Ascending aorta (tissue), 2 donors: ENCODE measurements around the gene SEPTIN5. TPM values are rescaled to one million over a fixed set of nuclear protein-coding genes. Genes with fewer than 3 reads are reported as not detected.
"Not testable (repeated sequence)": the region's sequence is repeated elsewhere in the genome, so short reads cannot be mapped to it uniquely, and the experiment has no call there.

Source experiments
- DNase-seq, 2 donors: peaks; one replicate each; pipeline ENCODE4 v3.0.0-alpha.2; 2019; ENCODE audit warnings: low spot score in 2 of 2
- H3K27ac ChIP-seq, 2 donors: fragments of 200-600 bp; sonication (generic); one replicate each; pipeline ENCODE4 v1.5.1; 2016 to 2017; ENCODE audit warnings: mild to moderate bottlenecking in 1 of 2
- H3K27me3 ChIP-seq: fragments of 200-600 bp; sonication (generic); one replicate; pipeline ENCODE4 v1.5.1; 2017
- H3K36me3 ChIP-seq, 2 donors: fragments of 200-600 bp; sonication (generic); one replicate each; pipeline ENCODE4 v1.5.1; 2016
- H3K4me1 ChIP-seq, 2 donors: fragments of 200-600 bp; sonication (generic); one replicate each; pipeline ENCODE4 v1.5.1; 2016 to 2017; ENCODE audit warnings: mild to moderate bottlenecking in 1 of 2
- H3K4me3 ChIP-seq, 2 donors: fragments of 200-600 bp; sonication (generic); one replicate each; pipeline ENCODE4 v1.5.1; 2016 to 2017; ENCODE audit warnings: mild to moderate bottlenecking in 1 of 2
- H3K9me3 ChIP-seq, 2 donors: fragments of 200-600 bp; sonication (generic); one replicate each; pipeline ENCODE4 v1.5.1; 2016
- intact Hi-C: fragments of 100-400 bp; cut with DNase I; formaldehyde crosslinking; loops from one replicate; pipeline ENCODE4 v1.15.1; 2023
- total RNA-seq: library from RNA; depleted of rRNA; stranded (reverse); fragments of >200 nt; gene quantifications from one replicate; pipeline ENCODE4 v1.1.0, GENCODE V29; 2016
- TF ChIP-seq, protein P1 (sequence below), 3 experiments: fragments of 200-600 bp in 2 of 3; fragments of 450-650 bp in 1 of 3; sonication (generic) in 2 of 3; IDR thresholded peaks; one replicate each; pipeline ENCODE4 v1.5.1; 2016 to 2019; ENCODE audit warnings: antibody characterized with exemption in 3 of 3, mild to moderate bottlenecking in 1 of 3, moderate library complexity in 1 of 3

Gene SEPTIN5
- total RNA-seq, 1 donor from 2014 or later, result 105 TPM

DNA sequence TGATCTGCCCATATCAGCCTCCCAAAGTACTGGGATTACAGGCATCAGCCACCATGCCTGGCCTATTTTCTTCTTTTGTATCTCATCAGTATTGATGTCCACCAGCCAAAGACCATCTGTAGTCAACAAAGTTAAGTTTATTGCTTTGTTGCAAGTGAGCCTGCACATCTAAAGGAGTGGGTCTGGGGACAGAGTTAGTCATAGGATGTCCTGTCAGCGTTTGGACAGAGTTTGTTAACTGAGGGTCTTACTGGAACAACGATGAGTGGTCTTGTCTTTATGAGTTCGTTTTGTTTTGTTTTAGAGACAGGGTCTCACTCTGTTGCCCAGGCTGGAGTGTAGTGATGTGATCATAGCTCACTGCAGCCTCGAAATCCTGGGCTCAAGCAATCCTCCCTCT lies 40.6 kb upstream of the SEPTIN5 start:
- no peak for DNase-seq
- Histone ChIP-seq H3K27ac (no peak overlapping the region), H3K9me3 (no peaks in the 10 kb centered on the region), H3K36me3 (no peaks in the 10 kb centered on the region), H3K4me1 (no peaks in the 10 kb centered on the region), H3K27me3 (no peaks in the 10 kb centered on the region), H3K4me3 (no peak overlapping the region)
- TF ChIP-seq, protein P1, sequence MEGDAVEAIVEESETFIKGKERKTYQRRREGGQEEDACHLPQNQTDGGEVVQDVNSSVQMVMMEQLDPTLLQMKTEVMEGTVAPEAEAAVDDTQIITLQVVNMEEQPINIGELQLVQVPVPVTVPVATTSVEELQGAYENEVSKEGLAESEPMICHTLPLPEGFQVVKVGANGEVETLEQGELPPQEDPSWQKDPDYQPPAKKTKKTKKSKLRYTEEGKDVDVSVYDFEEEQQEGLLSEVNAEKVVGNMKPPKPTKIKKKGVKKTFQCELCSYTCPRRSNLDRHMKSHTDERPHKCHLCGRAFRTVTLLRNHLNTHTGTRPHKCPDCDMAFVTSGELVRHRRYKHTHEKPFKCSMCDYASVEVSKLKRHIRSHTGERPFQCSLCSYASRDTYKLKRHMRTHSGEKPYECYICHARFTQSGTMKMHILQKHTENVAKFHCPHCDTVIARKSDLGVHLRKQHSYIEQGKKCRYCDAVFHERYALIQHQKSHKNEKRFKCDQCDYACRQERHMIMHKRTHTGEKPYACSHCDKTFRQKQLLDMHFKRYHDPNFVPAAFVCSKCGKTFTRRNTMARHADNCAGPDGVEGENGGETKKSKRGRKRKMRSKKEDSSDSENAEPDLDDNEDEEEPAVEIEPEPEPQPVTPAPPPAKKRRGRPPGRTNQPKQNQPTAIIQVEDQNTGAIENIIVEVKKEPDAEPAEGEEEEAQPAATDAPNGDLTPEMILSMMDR (IDR thresholded peaks at IDR 0.05), result no peak
- intact Hi-C loops, result no loop called here

DNA sequence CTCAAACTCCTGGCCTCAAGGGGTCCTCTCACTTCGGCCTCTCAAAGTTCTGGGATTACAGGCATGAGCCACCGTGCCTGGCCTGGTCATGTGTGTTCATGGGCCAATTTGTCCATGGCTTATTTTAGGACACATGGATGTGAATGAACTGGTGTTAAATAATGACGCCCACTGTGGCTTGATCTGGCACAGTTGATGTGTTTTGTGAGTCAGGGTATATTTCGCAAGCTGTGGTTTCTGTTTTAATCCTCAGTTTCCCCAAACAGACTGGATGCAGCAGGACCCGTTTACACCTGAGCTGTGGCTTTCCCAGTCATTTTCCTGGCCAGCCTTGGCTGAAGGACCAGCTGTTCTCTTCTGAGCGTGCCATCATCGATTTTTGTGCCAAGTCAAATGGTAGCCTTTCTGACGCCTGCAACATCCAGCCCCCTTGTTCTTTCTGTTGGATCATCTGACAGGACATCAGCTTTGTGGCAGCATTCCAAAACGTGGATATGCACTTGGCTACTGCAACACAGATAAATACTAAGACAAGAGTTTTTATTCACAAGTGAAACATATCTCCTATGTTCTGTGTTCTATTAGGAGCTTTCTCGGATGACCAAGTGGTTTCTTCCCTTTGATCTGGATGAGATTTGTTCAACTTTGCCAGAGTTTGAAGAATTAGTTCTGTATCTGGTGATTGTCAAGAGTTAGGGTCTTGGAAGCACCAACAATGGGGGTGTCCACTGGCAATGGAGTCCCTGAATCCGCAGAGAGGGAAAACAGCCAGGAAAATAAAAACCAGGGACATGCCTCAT lies 40.0 kb upstream of the SEPTIN5 start:
- intact Hi-C loops, result no loop called here
- Histone ChIP-seq H3K4me3 (no peak overlapping the region), H3K27ac (no peak overlapping the region), H3K36me3 (no peaks in the 10 kb centered on the region), H3K4me1 (no peaks in the 10 kb centered on the region), H3K9me3 (no peaks in the 10 kb centered on the region), H3K27me3 (no peaks in the 10 kb centered on the region)
- TF ChIP-seq, protein P1 (IDR thresholded peaks at IDR 0.05), result no peak
- peak in 1 of 2 donors; percentile 50 for DNase-seq

DNA sequence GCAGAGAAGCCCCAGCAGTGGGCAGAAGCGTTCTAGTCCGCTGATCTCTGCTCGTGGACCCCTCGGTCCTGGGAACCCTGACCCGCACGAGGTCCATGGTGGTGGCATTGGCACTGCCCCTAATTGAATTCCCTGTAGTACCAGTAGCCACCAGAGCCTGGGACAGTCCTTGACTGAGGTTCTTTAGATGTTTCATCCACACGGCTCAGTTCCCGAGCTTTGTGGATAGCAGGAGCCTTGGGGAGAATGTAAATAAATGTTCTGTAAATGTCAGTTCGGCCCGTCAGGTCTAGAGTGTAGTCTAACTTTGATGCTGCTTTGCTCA lies 39.4 kb upstream of the SEPTIN5 start:
- TF ChIP-seq, protein P1 (IDR thresholded peaks at IDR 0.05), result no peak
- intact Hi-C loops, result no loop called here
- peak in 1 of 2 donors; percentile 42 for DNase-seq

DNA sequence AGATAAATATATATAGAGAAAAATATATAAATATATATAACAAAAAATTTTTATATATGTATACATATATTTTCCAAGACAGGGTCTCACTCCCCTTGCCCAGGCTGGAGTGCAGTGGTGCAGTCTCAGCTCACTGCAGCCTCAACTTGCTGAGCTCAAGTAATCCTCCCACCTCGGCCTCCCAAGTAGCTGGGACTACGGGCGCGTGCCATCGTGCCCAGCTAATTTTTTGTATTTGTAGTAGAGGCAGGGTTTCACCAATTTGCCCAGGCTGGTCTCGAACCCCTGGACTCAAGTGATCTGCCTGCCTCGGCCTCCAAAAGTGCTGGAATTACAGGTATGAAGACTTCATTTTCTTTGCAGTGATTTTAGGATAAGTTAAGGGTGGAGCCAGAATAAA lies 38.9 kb upstream of the SEPTIN5 start:
- Histone ChIP-seq H3K27me3 (no peaks in the 10 kb centered on the region), H3K36me3 (no peaks in the 10 kb centered on the region), H3K9me3 (no peaks in the 10 kb centered on the region), H3K4me3 (no peak overlapping the region), H3K27ac (no peak overlapping the region), H3K4me1 (no peaks in the 10 kb centered on the region)
- TF ChIP-seq, protein P1 (IDR thresholded peaks at IDR 0.05), result no peak
- peak in 1 of 2 donors; percentile 18 for DNase-seq
- intact Hi-C loops, result no loop called here

More for the DNA sequence above, 39.4 kb upstream of the SEPTIN5 start:
- no peaks in the 10 kb centered on the region for H3K9me3 ChIP-seq
- no peak overlapping the region for H3K4me3 ChIP-seq
- H3K27ac ChIP-seq, result no peak overlapping the region
- H3K36me3 ChIP-seq, result no peaks in the 10 kb centered on the region
- no peaks in the 10 kb centered on the region for H3K4me1 ChIP-seq
- H3K27me3 ChIP-seq, result no peaks in the 10 kb centered on the region

DNA sequence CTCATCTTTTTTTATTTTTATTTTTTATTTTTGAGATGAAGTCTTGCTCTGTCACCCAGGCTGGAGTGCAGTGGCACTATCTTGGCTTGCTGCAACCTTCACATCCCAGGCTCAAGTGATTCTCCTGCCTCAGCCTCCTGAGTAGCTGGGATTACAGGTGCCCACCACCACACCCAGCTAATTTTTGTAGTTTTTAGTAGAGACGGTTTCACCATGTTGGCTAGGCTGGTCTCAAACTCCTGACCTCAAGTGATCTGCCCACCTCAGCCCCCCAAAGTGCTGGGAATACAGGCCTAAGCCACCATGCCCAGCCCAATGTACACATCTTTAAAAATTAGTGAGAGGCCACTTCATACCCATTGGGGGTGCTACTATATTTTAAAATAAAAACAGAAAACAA lies 37.9 kb upstream of the SEPTIN5 start:
- H3K4me3 ChIP-seq, intact Hi-C loops, H3K9me3 ChIP-seq, H3K27me3 ChIP-seq, H3K36me3 ChIP-seq, H3K4me1 ChIP-seq, DNase-seq, H3K27ac ChIP-seq: not testable (repeated sequence)

DNA sequence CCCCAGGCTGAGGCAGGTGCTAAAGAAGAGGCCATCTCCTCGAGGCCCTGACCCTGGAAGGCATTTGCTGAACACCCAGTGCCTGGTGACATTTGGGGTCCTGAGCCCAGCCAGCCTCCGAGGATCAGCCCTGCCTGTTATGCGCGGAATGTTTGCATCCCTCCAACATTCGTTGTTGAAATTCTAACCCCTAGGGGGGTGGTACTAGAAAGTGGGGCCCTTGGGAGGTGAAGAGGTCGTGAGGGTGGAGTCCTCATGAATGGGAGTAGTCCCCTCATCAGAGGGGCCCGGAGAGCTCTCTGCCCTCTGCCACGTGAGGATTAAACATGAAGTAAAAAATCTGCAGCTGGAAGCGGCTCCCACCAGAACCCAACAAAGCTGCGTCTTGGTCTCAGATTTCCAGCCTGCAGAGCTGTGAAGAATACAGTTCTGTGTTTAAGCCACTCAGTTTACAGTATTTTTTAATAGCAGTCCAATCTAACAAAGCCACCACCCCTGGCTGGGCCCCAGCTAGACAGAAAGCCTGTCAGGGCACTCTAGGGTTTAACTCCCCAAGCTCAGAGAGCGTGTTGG lies 35.3 kb upstream of the SEPTIN5 start:
- no peaks in the 10 kb centered on the region for H3K4me1 ChIP-seq
- H3K4me3 ChIP-seq, result no peak overlapping the region
- H3K27ac ChIP-seq, result no peak overlapping the region
- TF ChIP-seq, protein P1 (IDR thresholded peaks at IDR 0.05), result no peak
- H3K27me3 ChIP-seq, result no peaks in the 10 kb centered on the region
- intact Hi-C loops, result loop anchor here (1.0 kb wide), 1 partner anchor 39 kb away; no protein-coding TSS in a partner anchor
- H3K36me3 ChIP-seq, result no peaks in the 10 kb centered on the region
- no peaks in the 10 kb centered on the region for H3K9me3 ChIP-seq
- peak in 1 of 2 donors; percentile 41 for DNase-seq
